ENCODE data around the gene AKNA. TPM values are rescaled to one million over a fixed set of nuclear protein-coding genes. Genes with fewer than 3 reads are reported as not detected.

The AKNA gene
- total RNA-seq, 1 experiment from 2014 or later: 29.3 TPM

GRCh38 chr9:114416290-114416689, 28.5 kb upstream of the AKNA start:
- H3K4me1 Mint-ChIP-seq: peaks cover 15% of the 10 kb centered on the region
- POLR2A ChIA-PET: no interaction called here
- DNase-seq (ENCODE audit: low spot score) (no peak), ATAC-seq (no peak)
- no peaks in the 10 kb centered on the region for H3K27me3 Mint-ChIP-seq (ENCODE audit: low read depth)
- TF ChIP-seq SMAD3 (CRISPR knock-in tag; IDR thresholded peaks at IDR 0.05; ENCODE audit: borderline replicate concordance) (no peak), ESRRA (CRISPR knock-in tag; IDR thresholded peaks at IDR 0.05; ENCODE audit: borderline replicate concordance) (no peak), JUN (CRISPR knock-in tag; IDR thresholded peaks at IDR 0.05) (no peak), ATF1 (CRISPR knock-in tag; IDR thresholded peaks at IDR 0.05) (no peak), E2F4 (CRISPR knock-in tag; IDR thresholded peaks at IDR 0.05; ENCODE audit: borderline replicate concordance, low read depth) (no peak), ZNF396 (CRISPR knock-in tag; IDR thresholded peaks at IDR 0.05; ENCODE audit: borderline replicate concordance) (no peak), CREB1 (CRISPR knock-in tag; IDR thresholded peaks at IDR 0.05) (no peak), MYBL2 (CRISPR knock-in tag; IDR thresholded peaks at IDR 0.05) (no peak), ZNF138 (CRISPR knock-in tag; conservative IDR thresholded peaks at IDR 0.05) (no peak)
- TF ChIP-seq, protein P1, sequence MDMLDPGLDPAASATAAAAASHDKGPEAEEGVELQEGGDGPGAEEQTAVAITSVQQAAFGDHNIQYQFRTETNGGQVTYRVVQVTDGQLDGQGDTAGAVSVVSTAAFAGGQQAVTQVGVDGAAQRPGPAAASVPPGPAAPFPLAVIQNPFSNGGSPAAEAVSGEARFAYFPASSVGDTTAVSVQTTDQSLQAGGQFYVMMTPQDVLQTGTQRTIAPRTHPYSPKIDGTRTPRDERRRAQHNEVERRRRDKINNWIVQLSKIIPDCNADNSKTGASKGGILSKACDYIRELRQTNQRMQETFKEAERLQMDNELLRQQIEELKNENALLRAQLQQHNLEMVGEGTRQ (CRISPR knock-in tag; IDR thresholded peaks at IDR 0.05): no peak
- TF ChIP-seq, protein P2, sequence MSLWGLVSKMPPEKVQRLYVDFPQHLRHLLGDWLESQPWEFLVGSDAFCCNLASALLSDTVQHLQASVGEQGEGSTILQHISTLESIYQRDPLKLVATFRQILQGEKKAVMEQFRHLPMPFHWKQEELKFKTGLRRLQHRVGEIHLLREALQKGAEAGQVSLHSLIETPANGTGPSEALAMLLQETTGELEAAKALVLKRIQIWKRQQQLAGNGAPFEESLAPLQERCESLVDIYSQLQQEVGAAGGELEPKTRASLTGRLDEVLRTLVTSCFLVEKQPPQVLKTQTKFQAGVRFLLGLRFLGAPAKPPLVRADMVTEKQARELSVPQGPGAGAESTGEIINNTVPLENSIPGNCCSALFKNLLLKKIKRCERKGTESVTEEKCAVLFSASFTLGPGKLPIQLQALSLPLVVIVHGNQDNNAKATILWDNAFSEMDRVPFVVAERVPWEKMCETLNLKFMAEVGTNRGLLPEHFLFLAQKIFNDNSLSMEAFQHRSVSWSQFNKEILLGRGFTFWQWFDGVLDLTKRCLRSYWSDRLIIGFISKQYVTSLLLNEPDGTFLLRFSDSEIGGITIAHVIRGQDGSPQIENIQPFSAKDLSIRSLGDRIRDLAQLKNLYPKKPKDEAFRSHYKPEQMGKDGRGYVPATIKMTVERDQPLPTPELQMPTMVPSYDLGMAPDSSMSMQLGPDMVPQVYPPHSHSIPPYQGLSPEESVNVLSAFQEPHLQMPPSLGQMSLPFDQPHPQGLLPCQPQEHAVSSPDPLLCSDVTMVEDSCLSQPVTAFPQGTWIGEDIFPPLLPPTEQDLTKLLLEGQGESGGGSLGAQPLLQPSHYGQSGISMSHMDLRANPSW (CRISPR knock-in tag; conservative IDR thresholded peaks at IDR 0.05; ENCODE audit: low read depth): no peak
- TF ChIP-seq, protein P3, sequence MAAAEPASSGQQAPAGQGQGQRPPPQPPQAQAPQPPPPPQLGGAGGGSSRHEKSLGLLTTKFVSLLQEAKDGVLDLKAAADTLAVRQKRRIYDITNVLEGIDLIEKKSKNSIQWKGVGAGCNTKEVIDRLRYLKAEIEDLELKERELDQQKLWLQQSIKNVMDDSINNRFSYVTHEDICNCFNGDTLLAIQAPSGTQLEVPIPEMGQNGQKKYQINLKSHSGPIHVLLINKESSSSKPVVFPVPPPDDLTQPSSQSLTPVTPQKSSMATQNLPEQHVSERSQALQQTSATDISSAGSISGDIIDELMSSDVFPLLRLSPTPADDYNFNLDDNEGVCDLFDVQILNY (CRISPR knock-in tag; IDR thresholded peaks at IDR 0.05): no peak
- TF ChIP-seq, protein P4, sequence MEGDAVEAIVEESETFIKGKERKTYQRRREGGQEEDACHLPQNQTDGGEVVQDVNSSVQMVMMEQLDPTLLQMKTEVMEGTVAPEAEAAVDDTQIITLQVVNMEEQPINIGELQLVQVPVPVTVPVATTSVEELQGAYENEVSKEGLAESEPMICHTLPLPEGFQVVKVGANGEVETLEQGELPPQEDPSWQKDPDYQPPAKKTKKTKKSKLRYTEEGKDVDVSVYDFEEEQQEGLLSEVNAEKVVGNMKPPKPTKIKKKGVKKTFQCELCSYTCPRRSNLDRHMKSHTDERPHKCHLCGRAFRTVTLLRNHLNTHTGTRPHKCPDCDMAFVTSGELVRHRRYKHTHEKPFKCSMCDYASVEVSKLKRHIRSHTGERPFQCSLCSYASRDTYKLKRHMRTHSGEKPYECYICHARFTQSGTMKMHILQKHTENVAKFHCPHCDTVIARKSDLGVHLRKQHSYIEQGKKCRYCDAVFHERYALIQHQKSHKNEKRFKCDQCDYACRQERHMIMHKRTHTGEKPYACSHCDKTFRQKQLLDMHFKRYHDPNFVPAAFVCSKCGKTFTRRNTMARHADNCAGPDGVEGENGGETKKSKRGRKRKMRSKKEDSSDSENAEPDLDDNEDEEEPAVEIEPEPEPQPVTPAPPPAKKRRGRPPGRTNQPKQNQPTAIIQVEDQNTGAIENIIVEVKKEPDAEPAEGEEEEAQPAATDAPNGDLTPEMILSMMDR (IDR thresholded peaks at IDR 0.05): no peak
- H3K36me3 Mint-ChIP-seq: no peaks in the 10 kb centered on the region
- H3K27ac Mint-ChIP-seq: no peak overlapping the region
- H3K9me3 Mint-ChIP-seq: no peaks in the 10 kb centered on the region
- H3K4me3 Mint-ChIP-seq: no peak overlapping the region
- CTCF ChIA-PET: no interaction called here

DNA sequence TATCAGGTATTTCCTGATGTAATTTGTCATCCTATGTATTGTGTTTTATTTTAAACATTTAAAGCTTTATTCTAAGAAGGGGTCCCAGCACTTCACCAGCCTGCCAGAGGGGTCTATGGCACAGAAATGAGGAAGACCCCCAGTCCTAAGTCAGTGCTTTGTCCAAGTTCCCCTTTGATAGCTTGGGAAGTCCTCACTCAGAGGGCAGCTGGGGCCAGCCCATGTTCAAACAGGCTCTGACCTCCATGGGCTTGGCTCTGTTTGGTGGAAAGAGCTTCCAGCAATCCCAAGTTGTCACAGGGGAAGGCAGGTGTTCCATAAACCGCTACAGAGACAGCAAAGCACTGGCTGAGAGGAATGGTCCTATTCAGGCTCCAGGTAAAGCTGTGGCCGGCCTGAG, 26.6 kb upstream of the AKNA start:
- CTCF ChIA-PET: interaction anchor here (0.9 to 4.1 kb wide), 5 partner anchors 9 to 332 kb away, joined by 3 to 21 read pairs (median 4); no protein-coding TSS in a partner anchor
- Mint-ChIP-seq H3K4me3 (no peak overlapping the region), H3K36me3 (no peaks in the 10 kb centered on the region), H3K27ac (no peak overlapping the region), H3K27me3 (ENCODE audit: low read depth) (no peaks in the 10 kb centered on the region), H3K9me3 (no peaks in the 10 kb centered on the region), H3K4me1 (peaks cover 23% of the 10 kb centered on the region)
- POLR2A ChIA-PET: interaction anchor here (0.6 to 1.1 kb wide), 2 partner anchors 19 to 78 kb away, joined by 4 read pairs; no protein-coding TSS in a partner anchor
- no peak for ATAC-seq
- no peak for DNase-seq (ENCODE audit: low spot score)
- TF ChIP-seq MAX (CRISPR knock-in tag; IDR thresholded peaks at IDR 0.05) (no peak), FOXJ3 (CRISPR knock-in tag; IDR thresholded peaks at IDR 0.05; ENCODE audit: borderline replicate concordance) (no peak), NFATC4 (CRISPR knock-in tag; IDR thresholded peaks at IDR 0.05) (no peak), ESRRA (CRISPR knock-in tag; IDR thresholded peaks at IDR 0.05; ENCODE audit: borderline replicate concordance) (no peak), RELA (CRISPR knock-in tag; IDR thresholded peaks at IDR 0.05; ENCODE audit: borderline replicate concordance) (no peak), KAT7 (CRISPR knock-in tag; IDR thresholded peaks at IDR 0.05; ENCODE audit: borderline replicate concordance) (no peak), FOXP4 (CRISPR knock-in tag; IDR thresholded peaks at IDR 0.05) (no peak), PRRX2 (CRISPR knock-in tag; IDR thresholded peaks at IDR 0.05) (no peak), FOXP1 (CRISPR knock-in tag; IDR thresholded peaks at IDR 0.05; ENCODE audit: borderline replicate concordance) (no peak), USF1 (CRISPR knock-in tag; IDR thresholded peaks at IDR 0.05) (no peak), TEAD4 (CRISPR knock-in tag; IDR thresholded peaks at IDR 0.05) (no peak)
- TF ChIP-seq, protein P3 (CRISPR knock-in tag; IDR thresholded peaks at IDR 0.05): no peak
